Measurements from ENCODE around the gene ALOX5. TPM values are rescaled to one million over a fixed set of nuclear protein-coding genes. Genes with fewer than 3 reads are reported as not detected.

The ALOX5 gene
- total and polyA plus RNA-seq, 10 of the 15 experiments (the other 5 are each of a cell fraction or from before 2014, with no cell fraction given): 0.43 to 102 (median 34.2) TPM

DNA sequence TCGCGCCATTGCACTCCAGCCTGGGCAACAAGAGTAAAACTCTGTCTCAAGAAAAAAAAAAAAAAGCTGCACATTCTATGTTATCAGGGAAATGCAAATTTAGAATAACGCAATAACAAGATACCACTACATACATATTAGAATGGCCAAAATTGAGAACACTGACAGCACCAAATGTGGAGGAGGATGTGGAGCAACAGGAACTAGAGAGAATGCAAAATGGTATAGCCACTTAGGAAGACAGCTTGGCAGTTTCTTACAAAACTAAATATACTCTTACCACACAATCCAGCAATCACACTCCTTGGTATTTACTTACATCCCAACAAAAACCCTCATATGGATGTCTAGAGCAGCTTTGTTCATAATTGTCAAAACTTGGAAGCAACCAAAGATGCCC, 76.8 kb downstream of the ALOX5 start:
- intact Hi-C loops (cut with micrococcal nuclease; ENCODE audit: unreplicated experiment): no loop called here
- CTCF ChIA-PET: no interaction called here
- ATAC-seq (no peak), FAIRE-seq (no peak), DNase-seq (ENCODE audit: low read depth, low spot score) (no peak)
- Histone ChIP-seq H3K9ac (ENCODE audit: control insufficient read depth, insufficient read depth, low read length) (no peak overlapping the region), H3K27ac (ENCODE audit: control insufficient read depth, insufficient read depth) (no peak overlapping the region), H3K4me1 (ENCODE audit: control insufficient read depth, insufficient read depth, low read length) (peaks cover 20% of the 10 kb centered on the region), H3K4me3 (no peak overlapping the region), H3K79me2 (ENCODE audit: control insufficient read depth, insufficient read depth, low read length) (no peaks in the 10 kb centered on the region), H3K36me3 (ENCODE audit: control insufficient read depth in 2 of 2, insufficient read depth in 2 of 2, low read length in 1 of 2) (no peaks in the 10 kb centered on the region), H4K20me1 (ENCODE audit: control insufficient read depth, insufficient read depth) (no peaks in the 10 kb centered on the region), H3K27me3 (replicated peaks in 1 of 2; ENCODE audit: control insufficient read depth in 2 of 2, insufficient read depth in 2 of 2, low read length in 1 of 2) (no peaks in the 10 kb centered on the region), H3K4me2 (ENCODE audit: control insufficient read depth, insufficient read depth) (no peak overlapping the region), H2AFZ (ENCODE audit: control insufficient read depth, low read depth, low read length) (no peak overlapping the region), H3K9me3 (replicated peaks; ENCODE audit: control insufficient read depth, insufficient read depth, low read length) (no peaks in the 10 kb centered on the region; the same call in 1 of the 3 replicates)
- BruUV-seq (replicated peaks): no TSS peak
- SMC1A ChIA-PET (ENCODE audit: uncharacterized antibody, unreplicated experiment): interaction anchor here (1.0 to 1.1 kb wide), 2 partner anchors 10 to 21 kb away, joined by 4 to 7 read pairs; no protein-coding TSS in a partner anchor
- RAD21 ChIA-PET (ENCODE audit: unreplicated experiment): no interaction called here
- POLR2A ChIA-PET: no interaction called here
- WGBS (ENCODE audit: insufficient coverage, insufficient replicate concordance, low lambda C conversion rate, missing lambda C conversion rate): 100% methylated on average over 3 of the region's 3 CpGs
- in situ Hi-C loops (cut with MboI): no loop called here
- TF ChIP-seq, protein P1, sequence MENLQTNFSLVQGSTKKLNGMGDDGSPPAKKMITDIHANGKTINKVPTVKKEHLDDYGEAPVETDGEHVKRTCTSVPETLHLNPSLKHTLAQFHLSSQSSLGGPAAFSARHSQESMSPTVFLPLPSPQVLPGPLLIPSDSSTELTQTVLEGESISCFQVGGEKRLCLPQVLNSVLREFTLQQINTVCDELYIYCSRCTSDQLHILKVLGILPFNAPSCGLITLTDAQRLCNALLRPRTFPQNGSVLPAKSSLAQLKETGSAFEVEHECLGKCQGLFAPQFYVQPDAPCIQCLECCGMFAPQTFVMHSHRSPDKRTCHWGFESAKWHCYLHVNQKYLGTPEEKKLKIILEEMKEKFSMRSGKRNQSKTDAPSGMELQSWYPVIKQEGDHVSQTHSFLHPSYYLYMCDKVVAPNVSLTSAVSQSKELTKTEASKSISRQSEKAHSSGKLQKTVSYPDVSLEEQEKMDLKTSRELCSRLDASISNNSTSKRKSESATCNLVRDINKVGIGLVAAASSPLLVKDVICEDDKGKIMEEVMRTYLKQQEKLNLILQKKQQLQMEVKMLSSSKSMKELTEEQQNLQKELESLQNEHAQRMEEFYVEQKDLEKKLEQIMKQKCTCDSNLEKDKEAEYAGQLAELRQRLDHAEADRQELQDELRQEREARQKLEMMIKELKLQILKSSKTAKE (IDR thresholded peaks at IDR 0.05; ENCODE audit: low read depth, poor library complexity, severe bottlenecking): no peak
- TF ChIP-seq, protein P2, sequence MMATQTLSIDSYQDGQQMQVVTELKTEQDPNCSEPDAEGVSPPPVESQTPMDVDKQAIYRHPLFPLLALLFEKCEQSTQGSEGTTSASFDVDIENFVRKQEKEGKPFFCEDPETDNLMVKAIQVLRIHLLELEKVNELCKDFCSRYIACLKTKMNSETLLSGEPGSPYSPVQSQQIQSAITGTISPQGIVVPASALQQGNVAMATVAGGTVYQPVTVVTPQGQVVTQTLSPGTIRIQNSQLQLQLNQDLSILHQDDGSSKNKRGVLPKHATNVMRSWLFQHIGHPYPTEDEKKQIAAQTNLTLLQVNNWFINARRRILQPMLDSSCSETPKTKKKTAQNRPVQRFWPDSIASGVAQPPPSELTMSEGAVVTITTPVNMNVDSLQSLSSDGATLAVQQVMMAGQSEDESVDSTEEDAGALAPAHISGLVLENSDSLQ (IDR thresholded peaks at IDR 0.05): no peak
- TF ChIP-seq, protein P3, sequence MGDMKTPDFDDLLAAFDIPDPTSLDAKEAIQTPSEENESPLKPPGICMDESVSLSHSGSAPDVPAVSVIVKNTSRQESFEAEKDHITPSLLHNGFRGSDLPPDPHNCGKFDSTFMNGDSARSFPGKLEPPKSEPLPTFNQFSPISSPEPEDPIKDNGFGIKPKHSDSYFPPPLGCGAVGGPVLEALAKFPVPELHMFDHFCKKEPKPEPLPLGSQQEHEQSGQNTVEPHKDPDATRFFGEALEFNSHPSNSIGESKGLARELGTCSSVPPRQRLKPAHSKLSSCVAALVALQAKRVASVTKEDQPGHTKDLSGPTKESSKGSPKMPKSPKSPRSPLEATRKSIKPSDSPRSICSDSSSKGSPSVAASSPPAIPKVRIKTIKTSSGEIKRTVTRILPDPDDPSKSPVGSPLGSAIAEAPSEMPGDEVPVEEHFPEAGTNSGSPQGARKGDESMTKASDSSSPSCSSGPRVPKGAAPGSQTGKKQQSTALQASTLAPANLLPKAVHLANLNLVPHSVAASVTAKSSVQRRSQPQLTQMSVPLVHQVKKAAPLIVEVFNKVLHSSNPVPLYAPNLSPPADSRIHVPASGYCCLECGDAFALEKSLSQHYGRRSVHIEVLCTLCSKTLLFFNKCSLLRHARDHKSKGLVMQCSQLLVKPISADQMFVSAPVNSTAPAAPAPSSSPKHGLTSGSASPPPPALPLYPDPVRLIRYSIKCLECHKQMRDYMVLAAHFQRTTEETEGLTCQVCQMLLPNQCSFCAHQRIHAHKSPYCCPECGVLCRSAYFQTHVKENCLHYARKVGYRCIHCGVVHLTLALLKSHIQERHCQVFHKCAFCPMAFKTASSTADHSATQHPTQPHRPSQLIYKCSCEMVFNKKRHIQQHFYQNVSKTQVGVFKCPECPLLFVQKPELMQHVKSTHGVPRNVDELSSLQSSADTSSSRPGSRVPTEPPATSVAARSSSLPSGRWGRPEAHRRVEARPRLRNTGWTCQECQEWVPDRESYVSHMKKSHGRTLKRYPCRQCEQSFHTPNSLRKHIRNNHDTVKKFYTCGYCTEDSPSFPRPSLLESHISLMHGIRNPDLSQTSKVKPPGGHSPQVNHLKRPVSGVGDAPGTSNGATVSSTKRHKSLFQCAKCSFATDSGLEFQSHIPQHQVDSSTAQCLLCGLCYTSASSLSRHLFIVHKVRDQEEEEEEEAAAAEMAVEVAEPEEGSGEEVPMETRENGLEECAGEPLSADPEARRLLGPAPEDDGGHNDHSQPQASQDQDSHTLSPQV (IDR thresholded peaks at IDR 0.05): no peak
- TF ChIP-seq RCOR1 (conservative IDR thresholded peaks at IDR 0.05; ENCODE audit: low read depth, low read length): no peak
- no peak for TF ChIP-seq NFYB (IDR thresholded peaks at IDR 0.05; ENCODE audit: insufficient read depth, low read depth, low read length)
- no peak for TF ChIP-seq EED (IDR thresholded peaks at IDR 0.05; ENCODE audit: low read depth)
- TF ChIP-seq ZNF207 (IDR thresholded peaks at IDR 0.05; ENCODE audit: borderline replicate concordance): no peak
- no peak for TF ChIP-seq YY1 (IDR thresholded peaks at IDR 0.05; ENCODE audit: low read depth, low read length)
- TF ChIP-seq IRF4 (IDR thresholded peaks at IDR 0.05; ENCODE audit: low read depth, low read length): no peak
- TF ChIP-seq, protein P4, sequence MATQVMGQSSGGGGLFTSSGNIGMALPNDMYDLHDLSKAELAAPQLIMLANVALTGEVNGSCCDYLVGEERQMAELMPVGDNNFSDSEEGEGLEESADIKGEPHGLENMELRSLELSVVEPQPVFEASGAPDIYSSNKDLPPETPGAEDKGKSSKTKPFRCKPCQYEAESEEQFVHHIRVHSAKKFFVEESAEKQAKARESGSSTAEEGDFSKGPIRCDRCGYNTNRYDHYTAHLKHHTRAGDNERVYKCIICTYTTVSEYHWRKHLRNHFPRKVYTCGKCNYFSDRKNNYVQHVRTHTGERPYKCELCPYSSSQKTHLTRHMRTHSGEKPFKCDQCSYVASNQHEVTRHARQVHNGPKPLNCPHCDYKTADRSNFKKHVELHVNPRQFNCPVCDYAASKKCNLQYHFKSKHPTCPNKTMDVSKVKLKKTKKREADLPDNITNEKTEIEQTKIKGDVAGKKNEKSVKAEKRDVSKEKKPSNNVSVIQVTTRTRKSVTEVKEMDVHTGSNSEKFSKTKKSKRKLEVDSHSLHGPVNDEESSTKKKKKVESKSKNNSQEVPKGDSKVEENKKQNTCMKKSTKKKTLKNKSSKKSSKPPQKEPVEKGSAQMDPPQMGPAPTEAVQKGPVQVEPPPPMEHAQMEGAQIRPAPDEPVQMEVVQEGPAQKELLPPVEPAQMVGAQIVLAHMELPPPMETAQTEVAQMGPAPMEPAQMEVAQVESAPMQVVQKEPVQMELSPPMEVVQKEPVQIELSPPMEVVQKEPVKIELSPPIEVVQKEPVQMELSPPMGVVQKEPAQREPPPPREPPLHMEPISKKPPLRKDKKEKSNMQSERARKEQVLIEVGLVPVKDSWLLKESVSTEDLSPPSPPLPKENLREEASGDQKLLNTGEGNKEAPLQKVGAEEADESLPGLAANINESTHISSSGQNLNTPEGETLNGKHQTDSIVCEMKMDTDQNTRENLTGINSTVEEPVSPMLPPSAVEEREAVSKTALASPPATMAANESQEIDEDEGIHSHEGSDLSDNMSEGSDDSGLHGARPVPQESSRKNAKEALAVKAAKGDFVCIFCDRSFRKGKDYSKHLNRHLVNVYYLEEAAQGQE (IDR thresholded peaks at IDR 0.05; ENCODE audit: low read depth, low read length): no peak
